Astrocyte of the hippocampus (primary cell): Measurements from ENCODE around the gene FAM120AOS.
"Not testable (repeated sequence)": the region's sequence is repeated elsewhere in the genome, so short reads cannot be mapped to it uniquely, and the experiment has no call there.

ENCODE experiments used
- DNase-seq: peaks from one replicate; pipeline ENCODE4 v3.0.0; 2011; ENCODE audit warnings: low read depth, low spot score

FAM120AOS gene

DNA sequence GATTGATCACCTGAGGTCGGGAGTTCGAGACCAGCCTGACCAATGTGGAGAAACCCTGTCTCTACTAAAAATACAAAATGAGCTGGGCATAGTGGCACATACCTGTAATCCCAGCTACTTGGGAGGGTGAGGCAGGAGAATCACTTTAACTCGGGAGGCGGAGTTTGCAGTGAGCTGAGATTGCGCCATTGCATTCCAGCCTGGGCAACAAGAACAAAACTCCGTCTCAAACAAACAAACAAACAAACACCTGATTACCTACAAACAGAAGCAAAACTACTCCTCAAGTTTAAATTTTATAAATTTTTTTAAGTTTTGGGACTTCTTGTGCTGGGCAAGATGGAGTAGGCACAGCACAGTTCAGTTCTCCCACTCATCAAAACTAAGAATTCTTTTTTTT, 14.1 kb downstream of the FAM120AOS start:
- not testable (repeated sequence) for DNase-seq

DNA sequence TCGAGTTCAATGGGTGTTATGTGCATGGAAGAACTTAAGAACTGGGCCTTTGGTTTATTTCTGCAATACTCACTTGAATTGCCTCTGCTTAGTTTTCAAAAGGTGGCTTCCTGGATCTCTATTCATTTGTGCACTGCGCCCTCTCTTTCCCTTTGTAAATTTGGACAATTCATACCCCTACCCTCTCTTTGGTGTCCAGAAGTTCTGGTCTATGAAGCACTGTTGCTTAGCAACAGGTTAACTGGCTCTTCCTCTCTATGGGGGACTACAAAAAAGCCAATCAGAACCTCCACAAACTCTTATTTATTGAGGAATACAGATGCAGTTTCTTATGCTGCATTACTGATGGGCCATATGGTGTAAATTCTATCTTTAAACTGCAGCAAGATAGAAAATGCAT, 15.4 kb downstream of the FAM120AOS start:
- no peak for DNase-seq

DNA sequence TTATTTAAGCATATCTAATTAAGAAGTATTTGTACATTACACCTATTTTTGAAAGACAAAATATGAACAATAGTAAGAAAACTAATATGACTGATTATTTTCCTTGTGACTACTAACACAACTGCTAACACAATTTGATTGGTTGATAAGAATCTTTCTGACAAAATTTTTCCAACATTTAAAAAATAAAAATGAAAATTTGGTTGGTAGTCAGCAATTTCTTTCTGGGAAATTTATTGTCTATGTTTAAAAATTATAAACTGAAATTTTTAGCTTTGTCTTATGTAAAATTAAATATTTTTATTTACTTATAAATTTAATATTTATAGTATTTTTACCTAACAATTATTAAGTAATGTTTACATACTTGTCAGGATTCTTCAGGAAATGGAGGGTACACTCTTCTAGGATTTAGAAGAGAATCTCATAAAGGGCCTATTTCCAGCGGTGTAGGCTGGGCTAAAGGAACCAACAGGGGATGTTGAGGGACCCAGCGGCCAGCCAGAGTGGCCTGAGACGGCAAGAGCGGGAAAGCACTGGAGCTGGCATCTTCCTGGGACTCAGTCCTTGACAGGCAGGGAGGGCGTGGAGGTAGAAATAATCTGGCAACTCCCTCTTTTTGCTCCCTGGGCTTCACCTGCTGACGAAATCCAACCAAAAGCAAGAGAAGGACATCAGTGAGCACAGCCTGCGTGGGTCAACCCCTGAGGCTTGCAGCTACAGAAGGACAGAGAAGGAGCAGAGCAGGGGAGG, 16.6 kb downstream of the FAM120AOS start:
- no peak for DNase-seq

DNA sequence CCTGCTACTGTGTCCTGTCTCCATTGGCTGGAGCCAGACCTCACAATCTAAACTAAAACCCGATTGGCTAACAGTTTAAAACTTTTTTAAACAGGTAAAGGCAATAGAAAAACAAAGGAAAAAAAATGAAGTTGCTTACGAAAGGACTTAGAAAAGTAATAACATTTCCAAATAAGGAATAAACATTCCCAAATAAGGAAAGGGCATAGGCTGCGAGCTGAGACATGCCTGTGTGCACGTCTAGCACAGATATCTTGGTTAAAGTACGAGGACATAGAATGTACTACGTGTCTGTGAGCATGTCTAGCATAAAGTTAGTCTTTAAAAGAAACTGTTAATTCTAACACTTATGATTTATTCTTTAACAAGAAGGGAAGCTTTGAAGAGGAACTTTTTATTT, 17.2 kb downstream of the FAM120AOS start:
- DNase-seq: no peak

DNA sequence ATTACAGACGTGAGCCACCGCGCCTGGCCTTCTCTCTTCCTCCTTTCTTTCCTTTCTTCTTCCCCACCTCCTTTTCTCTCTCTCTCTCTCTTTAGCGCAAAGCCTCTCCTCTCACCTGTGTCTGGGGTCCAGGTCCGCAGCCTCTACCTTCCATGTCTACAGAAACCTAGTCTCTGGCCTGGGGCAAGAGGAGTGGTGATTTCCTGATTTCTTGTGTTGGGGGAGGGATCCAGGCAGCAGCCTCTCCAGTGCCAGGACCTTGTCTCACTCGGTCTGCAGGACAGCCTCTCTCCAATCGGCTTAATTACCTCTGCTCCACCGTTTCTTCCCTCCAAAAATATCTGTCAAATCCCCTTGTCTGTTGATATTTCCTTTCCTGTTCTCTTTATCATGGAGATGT, 18.0 kb downstream of the FAM120AOS start:
- no peak for DNase-seq

DNA sequence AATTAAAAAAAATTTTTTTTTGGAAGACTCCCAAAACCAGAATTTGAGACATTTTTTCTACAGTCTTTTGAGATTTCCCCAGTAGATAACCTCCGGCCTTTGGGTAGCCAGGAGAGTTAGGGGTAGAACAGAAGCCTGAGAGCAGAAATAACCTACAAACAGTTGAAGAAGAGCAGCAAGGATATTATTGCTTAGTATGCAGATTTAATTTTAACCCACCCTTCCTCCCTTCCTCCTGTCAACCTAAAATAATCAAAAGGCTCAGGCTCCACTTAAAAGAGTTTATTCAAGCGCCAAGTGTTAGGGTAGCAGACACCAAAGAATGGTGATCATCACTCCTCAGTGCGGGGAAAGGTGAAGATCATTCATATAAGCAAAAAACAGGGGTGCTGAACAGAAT, 19.3 kb downstream of the FAM120AOS start:
- DNase-seq: no peak

DNA sequence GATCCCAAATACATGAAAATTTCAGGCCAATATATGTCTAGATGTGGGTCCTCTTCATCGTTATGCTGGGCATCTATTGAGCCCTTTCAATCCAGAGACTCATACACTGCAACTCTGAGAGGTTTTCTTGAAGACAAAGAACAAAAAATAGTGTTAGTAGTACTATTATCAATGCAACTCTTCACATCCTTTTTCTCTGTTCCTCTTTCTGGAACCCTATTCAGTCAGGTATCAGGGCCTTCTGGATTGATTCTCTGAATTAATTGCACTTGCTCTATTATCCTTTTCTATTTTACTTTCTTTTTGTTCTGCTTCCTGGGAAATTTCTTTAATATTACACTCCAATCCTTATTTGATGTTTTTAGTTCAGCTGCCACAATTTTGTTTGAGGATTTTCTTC, 20.4 kb downstream of the FAM120AOS start:
- DNase-seq: no peak

DNA sequence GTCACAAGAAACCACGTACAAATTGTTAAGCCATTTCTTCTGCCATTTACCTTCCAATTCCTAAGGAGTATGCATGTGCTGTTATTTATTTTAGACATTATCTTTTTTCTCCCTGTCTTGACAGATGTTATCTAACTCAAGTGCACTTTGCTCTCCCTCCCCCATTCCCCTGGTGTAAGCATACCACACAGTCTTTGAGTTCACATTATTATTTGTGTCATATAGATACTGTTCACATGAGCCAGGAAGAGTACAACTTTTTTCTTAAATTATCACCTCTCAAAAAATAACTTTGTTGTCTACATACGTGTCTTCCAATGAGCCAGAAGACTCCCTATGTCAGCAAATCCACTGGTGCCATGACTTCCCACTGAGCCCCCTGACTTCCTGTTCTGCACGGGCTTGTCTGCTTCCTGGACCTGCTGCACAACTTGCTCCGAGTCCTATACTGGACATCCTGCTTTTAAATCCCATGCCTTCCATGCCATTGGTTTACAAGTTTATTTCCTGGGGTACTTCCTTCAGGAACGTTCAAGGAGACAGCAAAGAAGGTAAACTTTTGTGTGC, 21.8 kb downstream of the FAM120AOS start:
- DNase-seq: no peak

DNA sequence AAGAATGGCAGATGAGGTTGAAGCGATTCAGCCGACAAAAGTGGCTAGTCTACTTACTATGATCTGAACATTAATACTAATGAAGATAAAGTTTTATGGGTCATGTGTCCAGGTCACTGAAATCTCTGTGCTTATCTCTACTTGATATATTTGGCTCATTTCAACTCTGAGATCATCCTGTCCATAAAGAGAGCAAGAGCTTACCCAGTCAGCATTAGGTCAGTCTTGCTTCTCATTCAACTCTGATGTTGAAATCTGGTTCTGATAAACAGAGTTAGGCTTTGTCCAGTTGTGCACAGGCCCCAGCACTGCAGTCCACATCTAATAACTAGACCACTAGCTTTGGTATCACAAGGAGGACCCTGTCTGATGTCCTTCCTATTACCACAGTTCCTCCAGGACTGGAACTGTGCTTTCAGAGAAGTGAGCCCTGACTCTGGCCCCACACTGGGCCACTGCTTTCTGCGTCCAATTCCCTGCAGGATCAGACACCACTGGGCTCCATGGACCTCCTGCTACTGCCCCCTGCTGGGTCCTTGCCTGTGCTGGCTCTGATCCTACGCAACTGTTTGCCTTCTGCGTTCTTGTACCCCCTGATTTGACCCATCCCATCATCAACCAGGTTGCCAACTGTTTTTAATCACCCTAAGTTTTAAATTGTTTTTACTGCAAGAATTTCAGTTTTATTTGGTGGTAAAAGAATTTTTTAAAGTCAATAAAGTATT, 25.6 kb downstream of the FAM120AOS start:
- no peak for DNase-seq

DNA sequence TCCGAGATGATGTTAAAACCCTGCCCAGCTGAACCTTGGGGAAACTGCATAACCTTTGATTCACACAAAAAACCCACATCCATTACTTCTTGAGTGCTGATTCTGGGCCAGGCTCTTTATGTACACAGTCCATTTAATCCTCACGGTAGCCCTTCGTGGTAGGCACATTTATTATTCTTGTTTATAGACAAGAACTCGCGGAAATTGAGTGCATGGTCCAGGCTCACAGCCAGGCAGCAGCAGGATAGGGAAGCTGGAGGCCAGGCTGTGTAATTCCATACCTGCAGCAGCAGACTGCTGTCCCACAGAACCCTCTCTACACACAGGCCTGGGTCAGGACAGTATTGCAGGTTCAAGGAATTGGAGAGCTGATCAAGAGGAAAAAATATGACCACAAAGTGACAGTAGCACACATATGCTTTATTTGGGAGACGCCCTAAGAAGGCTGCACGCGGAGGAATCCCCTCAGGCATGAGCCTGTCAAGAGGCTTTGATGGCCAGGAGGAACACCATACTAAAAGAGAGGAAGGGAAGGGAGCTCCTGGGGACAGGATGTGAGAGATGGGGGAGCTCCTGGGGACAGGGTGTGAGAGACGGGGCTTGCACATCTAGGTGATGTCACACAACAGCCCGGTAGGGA, 30.3 kb downstream of the FAM120AOS start:
- no peak for DNase-seq

DNA sequence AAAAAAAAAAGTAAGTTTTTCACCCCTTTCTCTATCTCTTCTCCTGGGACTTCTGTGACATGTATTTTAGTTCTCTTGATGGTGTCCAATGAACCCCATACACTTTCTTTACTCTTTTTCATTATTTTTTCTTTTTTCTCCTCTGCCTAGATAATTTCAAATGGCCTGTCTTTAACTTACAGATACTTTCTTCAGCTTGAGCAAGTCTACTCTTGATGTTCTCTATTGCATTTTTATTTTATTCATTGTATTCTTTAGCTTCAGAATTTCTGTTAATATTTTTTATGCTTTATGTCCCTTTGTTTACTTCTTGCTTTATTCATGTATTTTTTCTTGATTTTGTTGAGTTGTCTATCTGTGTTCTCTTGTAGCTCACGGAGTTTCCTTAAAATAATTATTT, 34.4 kb downstream of the FAM120AOS start:
- no peak for DNase-seq

DNA sequence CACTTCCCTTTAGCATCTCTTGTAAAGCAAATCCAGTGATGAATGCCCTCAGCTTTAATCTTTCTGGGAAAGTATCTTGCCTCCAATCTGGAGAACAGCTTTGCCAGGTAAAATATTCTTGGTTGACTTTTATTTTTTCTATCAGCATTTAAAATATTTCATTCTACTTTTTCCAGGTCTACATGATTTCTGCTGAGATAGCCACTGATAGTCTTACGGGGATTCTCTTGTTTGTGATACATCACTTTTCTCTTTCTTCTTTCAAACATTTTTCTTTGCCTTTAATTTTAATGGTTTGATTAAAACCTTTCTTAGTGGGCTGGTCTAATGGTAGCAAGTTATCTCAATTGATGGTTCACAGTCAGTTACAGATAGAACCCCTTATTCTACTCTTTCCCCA, 35.8 kb downstream of the FAM120AOS start:
- no peak for DNase-seq

DNA sequence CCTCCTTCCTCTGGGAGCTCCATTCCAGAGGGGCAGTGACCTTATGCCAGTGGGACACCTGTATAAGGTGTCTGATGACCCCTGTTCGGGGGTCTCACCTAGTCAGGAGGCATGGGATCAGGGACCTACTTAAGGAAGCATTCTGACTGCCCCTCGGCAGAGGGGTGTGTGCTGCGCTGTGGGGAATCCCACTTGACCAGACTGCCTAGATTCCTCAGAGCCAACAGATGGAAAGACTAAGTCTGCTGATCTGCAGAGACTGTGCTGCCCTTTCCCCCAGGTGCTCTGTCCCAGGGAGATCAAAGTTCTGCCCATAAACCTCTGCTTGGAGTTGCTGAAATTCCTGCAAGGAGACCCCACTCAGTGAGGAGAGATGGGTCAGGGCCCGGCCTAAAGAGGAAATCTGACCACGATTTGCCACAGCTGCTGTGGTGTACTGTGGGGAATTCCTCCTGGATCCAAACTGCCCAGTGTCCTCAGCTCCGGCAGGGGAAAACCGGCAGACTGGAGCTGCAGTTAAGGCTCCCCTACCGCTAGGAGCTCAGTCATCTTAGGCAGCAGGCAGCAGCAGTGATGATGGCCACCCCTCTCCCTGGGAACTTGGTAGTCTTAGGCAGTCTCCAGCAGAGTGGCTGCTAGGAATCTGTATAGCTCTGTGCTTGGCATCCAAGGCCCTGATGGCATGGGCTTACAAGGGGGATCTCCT, 36.7 kb downstream of the FAM120AOS start:
- DNase-seq: no peak

DNA sequence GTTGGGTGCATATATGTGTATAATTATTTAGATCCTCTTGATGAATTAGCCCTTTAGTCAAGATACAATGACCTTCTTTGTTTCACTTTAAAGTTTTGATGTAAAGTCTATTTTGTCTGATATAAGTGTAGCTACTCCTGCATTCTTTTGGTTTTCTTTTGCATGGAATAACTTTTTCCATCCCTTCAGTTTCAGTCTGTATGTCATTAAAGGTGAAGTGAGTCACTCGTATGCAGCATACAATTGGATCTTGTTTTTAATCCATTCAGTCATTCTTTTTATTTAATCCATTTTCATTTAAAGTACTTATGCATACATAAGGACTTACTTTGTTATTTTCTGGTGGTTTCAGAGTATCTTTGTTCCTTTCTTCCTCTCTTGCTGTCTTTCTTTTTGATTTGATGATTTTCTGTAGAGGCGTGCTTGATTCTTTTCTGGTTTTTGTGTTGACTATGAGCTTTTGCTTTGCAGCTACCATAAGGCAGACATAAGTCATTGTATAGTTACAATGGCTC, 38.1 kb downstream of the FAM120AOS start:
- DNase-seq: peak; percentile 20

DNA sequence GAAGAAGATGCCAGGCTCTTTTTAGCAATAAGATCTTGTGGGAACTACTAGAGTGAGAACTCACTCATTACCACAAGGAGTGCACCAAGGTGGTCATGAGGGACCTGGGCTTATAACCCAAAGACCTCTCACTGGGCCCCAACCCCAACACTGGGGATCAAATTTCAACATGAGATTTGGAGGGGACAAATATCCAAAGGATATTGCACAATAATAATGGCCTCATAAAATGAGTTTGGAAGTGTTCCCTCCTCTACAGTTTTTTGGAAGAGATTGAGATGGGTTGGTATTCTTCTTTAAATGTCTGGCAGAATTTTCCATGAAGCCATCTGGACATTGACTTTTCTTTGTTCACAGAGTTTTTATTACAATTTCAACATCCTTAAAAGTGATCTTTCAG, 39.9 kb downstream of the FAM120AOS start:
- no peak for DNase-seq

DNA sequence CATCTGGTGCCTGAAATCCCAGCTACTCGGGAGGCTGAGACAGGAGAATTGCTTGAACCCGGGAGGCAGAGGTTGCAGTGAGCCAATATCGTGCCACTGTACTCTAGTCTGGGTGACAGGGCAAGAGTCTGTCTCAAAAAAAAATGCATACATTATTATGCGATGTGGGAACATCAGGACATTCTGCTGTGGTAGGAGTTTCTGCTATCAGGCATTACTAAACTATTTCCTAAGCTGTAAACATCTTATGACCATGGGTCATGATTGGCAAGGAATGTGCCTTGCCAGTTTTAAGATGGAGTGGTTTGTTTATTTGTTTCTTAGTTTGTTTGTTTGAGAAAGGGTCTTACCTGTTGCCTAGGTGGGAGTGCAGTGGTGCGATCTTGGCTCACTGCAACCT, 47.0 kb downstream of the FAM120AOS start:
- DNase-seq: no peak

DNA sequence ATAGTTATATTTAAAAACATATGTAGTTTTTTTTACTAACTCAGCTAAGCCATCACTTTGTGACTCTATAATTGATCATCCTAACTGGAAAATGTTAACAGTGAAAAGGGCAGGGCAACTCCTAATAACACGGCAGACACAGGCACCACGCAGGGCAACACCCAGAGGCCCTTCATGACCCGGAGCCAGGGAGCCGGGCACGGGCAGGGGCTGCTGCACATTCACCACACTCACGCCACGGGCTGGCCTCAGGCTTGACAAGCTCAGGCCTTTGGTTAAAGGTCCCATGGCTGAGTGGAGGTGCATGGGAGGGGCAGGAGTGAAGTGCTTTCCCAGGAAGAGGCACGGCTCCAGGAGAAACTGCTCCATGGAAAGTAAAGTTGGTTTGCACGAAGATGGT, 54.9 kb downstream of the FAM120AOS start:
- no peak for DNase-seq

DNA sequence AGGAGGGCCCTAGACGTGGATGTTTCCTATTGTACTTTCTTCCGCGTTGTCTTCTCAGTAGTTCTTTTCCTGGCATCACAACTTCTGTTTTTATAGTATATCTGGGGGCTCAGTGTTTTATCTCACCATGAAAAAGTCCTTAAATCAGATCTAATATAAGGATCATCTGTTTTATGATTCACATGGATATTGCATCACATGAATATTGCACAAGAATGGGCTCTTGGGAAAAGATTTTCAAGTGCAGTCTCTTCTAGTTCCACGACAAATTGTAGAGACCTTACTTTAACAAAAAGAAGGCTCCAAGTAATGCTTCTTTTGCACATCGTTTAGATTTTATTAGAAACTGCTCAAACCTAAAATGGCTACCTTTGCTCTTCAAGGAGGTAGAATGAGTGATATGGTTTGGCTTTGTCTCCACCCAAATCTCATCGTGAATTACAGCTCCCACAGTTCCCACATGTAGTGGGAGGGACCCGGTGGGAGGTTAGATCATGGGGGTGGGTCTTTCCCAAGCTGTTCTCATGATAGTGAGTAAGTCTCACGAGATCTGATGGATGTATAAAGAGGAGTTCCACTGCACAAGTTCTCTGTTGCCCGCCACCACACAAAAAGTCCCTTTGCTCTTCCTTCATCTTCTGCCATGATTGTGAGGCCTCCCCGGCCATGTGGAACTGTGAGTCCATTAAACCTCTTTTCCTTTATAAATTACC, 55.6 kb downstream of the FAM120AOS start:
- no peak for DNase-seq
